Activated CD8-positive, alpha-beta T cell treated with anti-CD3 and anti-CD28 coated beads for 36 hours (primary cell): ENCODE data around the gene WTIP. TPM values are rescaled to one million over a fixed set of nuclear protein-coding genes. Genes with fewer than 3 reads are reported as not detected.
"Not testable (repeated sequence)": the region's sequence is repeated elsewhere in the genome, so short reads cannot be mapped to it uniquely, and the experiment has no call there.

Source experiments
- ATAC-seq: fragments of 200-7000 bp; cut with Tn5 transposase; one replicate; pipeline ENCODE4 v1.10.0; 2021; ENCODE audit warnings: mild to moderate bottlenecking, moderate library complexity
- CTCF ChIA-PET: fragments of 350-600 bp; sonication (Branson Sonifier 250); formaldehyde crosslinking; loops from one replicate; lab custom pipeline; 2021; ENCODE audit warnings: antibody characterized with exemption; lab: Charles Lee
- POLR2A ChIA-PET: fragments of 350-600 bp; sonication (Branson Sonifier 250); formaldehyde crosslinking; loops from one replicate; lab custom pipeline; 2021; ENCODE audit warnings: antibody characterized with exemption; lab: Charles Lee
- DNase-seq: peaks from one replicate; pipeline ENCODE4 v3.0.0-alpha.2; 2020
- H3K27ac Mint-ChIP-seq: one replicate; pipeline ENCODE4 v1.8.0; 2021; ENCODE audit warnings: mild to moderate bottlenecking, mixed read lengths
- H3K27me3 Mint-ChIP-seq: one replicate; pipeline ENCODE4 v1.8.0; 2021; ENCODE audit warnings: mixed read lengths
- H3K36me3 Mint-ChIP-seq: one replicate; pipeline ENCODE4 v1.8.0; 2021; ENCODE audit warnings: low read depth, mixed read lengths
- H3K4me1 Mint-ChIP-seq: one replicate; pipeline ENCODE4 v1.8.0; 2021; ENCODE audit warnings: low read depth, mixed read lengths
- H3K4me3 Mint-ChIP-seq: one replicate; pipeline ENCODE4 v1.8.0; 2021; ENCODE audit warnings: mild to moderate bottlenecking, moderate library complexity, mixed read lengths
- H3K9me3 Mint-ChIP-seq: one replicate; pipeline ENCODE4 v1.8.0; 2021; ENCODE audit warnings: mixed read lengths
- intact Hi-C: fragments of 100-400 bp; cut with micrococcal nuclease; formaldehyde crosslinking; loops from one replicate; pipeline ENCODE4 v1.10.0; 2022
- total RNA-seq, 2 experiments: library from RNA; stranded (reverse); gene quantifications; one replicate each; pipeline ENCODE4 v1.2.3, GENCODE V29; 2021
- TF ChIP-seq, protein P1 (sequence below): fragments of 200-600 bp; IDR thresholded peaks from one replicate; pipeline ENCODE4 v1.8.0; 2022; ENCODE audit warnings: antibody characterized with exemption, mild to moderate bottlenecking

WTIP gene
- total RNA-seq, 2 experiments from 2014 or later, result 0.54 to 0.63 TPM

DNA sequence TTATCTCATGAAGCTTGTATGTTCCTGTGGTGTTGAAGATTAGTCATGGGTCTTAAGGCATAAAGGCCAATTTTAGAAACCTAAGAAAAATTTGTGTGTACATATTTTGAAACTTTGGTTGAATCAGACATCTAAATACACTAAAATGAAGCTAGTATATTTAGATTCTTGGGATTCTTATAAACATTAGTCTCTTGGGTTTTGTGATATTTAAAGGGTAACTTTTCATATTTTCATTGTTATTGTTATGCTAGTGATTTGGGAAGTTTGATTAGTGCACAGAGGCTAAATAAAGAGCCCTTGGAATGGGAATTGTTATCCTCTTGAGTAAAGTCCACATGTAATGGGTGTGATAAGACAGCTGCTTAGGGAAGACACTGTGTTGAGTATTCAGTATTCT lies 28.8 kb upstream of the WTIP start:
- Mint-ChIP-seq H3K27ac (peak overlapping the region; percentile 61), H3K27me3 (no peaks in the 10 kb centered on the region), H3K4me1 (peaks cover 10% of the 10 kb centered on the region), H3K36me3 (peaks cover 44% of the 10 kb centered on the region), H3K4me3 (no peak overlapping the region), H3K9me3 (no peaks in the 10 kb centered on the region)
- ATAC-seq (no peak), DNase-seq (no peak)
- ChIA-PET CTCF (interaction anchor here (1.1 to 2.1 kb wide), 5 partner anchors 8 to 37 kb away, joined by 3 to 6 read pairs (median 3); no protein-coding TSS in a partner anchor), POLR2A (interaction anchor here (0.6 to 0.8 kb wide), 2 partner anchors 70 to 93 kb away, joined by 3 read pairs; no protein-coding TSS in a partner anchor)
- TF ChIP-seq, protein P1, sequence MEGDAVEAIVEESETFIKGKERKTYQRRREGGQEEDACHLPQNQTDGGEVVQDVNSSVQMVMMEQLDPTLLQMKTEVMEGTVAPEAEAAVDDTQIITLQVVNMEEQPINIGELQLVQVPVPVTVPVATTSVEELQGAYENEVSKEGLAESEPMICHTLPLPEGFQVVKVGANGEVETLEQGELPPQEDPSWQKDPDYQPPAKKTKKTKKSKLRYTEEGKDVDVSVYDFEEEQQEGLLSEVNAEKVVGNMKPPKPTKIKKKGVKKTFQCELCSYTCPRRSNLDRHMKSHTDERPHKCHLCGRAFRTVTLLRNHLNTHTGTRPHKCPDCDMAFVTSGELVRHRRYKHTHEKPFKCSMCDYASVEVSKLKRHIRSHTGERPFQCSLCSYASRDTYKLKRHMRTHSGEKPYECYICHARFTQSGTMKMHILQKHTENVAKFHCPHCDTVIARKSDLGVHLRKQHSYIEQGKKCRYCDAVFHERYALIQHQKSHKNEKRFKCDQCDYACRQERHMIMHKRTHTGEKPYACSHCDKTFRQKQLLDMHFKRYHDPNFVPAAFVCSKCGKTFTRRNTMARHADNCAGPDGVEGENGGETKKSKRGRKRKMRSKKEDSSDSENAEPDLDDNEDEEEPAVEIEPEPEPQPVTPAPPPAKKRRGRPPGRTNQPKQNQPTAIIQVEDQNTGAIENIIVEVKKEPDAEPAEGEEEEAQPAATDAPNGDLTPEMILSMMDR, result no peak
- intact Hi-C loops, result no loop called here

DNA sequence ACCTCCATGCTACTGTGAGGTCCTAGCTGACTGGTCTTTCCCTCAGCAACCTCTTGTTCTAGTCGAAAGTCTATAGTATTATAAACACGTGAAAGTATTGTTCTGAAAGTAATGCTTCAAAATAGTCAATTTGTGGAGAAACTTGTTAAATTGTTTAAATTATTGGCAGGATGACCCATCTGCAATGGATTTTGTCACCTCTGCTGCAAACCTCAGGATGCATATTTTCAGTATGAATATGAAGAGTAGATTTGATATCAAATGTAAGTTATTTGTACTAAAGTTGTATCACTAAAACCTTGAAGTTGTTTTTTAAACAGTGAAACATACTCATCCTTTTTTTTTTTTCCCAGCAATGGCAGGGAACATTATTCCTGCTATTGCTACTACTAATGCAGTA lies 27.5 kb upstream of the WTIP start:
- ChIA-PET POLR2A (no interaction called here), CTCF (interaction anchor here (1.6 to 2.1 kb wide), 2 partner anchors 10 to 16 kb away, joined by 3 to 4 read pairs; no protein-coding TSS in a partner anchor)
- no peaks in the 10 kb centered on the region for H3K9me3 Mint-ChIP-seq
- peak overlapping the region; percentile 27 for H3K27ac Mint-ChIP-seq
- intact Hi-C loops, result no loop called here
- ATAC-seq (no peak), DNase-seq (no peak)
- peaks cover 9% of the 10 kb centered on the region for H3K4me1 Mint-ChIP-seq
- no peaks in the 10 kb centered on the region for H3K27me3 Mint-ChIP-seq
- no peak overlapping the region for H3K4me3 Mint-ChIP-seq
- peaks cover 48% of the 10 kb centered on the region for H3K36me3 Mint-ChIP-seq
- TF ChIP-seq, protein P1, result no peak

GRCh38 chr19:34454685-34455084 lies 26.9 kb upstream of the WTIP start:
- H3K27ac Mint-ChIP-seq, result peak overlapping the region; percentile 51
- no peak for DNase-seq
- TF ChIP-seq, protein P1, result no peak
- POLR2A ChIA-PET, result no interaction called here
- intact Hi-C loops, result no loop called here
- H3K4me3 Mint-ChIP-seq, result no peak overlapping the region
- peaks cover 50% of the 10 kb centered on the region for H3K36me3 Mint-ChIP-seq
- peaks cover 9% of the 10 kb centered on the region for H3K4me1 Mint-ChIP-seq
- CTCF ChIA-PET, result interaction anchor here (1.6 kb wide), 1 partner anchor 16 kb away, joined by 3 read pairs; no protein-coding TSS in a partner anchor
- no peaks in the 10 kb centered on the region for H3K9me3 Mint-ChIP-seq
- no peaks in the 10 kb centered on the region for H3K27me3 Mint-ChIP-seq
- ATAC-seq, result no peak

DNA sequence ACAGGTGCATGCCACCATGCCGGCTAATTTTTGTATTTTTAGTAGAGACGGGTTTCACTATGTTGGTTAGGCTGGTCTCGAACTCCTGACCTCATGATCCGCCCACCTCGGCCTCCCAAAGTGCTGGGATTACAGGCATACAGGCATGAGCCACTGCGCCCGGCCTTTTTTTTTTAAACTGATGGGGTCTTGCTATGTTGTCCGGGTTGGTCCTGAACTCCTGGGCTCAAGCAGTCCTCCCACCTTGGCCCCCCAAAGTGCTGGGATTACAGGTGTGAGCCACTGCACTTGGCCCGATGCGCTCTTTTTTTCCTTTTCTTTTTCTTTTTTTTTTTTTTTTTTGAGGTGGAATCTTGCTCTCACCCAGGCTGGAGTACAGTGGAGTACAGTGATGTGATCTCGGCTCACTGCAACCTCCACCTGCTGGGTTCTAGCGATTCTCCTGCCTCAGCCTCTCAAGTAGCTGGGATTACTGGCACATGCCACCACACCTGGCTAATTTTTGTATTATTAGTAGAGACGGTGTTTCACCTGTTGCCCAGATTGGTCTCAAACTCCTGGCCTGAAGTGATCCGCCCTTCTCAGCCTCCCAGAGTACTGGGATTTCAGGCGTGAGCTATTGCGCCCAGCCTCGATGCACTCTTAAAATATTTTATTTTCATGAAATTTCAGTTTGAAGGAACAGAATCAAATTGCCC lies 25.6 kb upstream of the WTIP start:
- POLR2A ChIA-PET, H3K9me3 Mint-ChIP-seq, ATAC-seq, DNase-seq, H3K27ac Mint-ChIP-seq, H3K27me3 Mint-ChIP-seq, H3K4me1 Mint-ChIP-seq, intact Hi-C loops, H3K4me3 Mint-ChIP-seq: not testable (repeated sequence)
- H3K36me3 Mint-ChIP-seq, result peaks cover 56% of the 10 kb centered on the region
- CTCF ChIA-PET, result interaction anchor here (1.3 to 1.6 kb wide), 2 partner anchors 15 to 25 kb away, joined by 3 read pairs; no protein-coding TSS in a partner anchor

- Mint-ChIP-seq H3K27me3 (no peaks in the 10 kb centered on the region), H3K36me3 (peaks cover 65% of the 10 kb centered on the region), H3K27ac (no peak overlapping the region), H3K4me3 (no peak overlapping the region), H3K9me3 (no peaks in the 10 kb centered on the region), H3K4me1 (peaks cover 9% of the 10 kb centered on the region)
- ChIA-PET CTCF (interaction anchor here (1.6 kb wide), 1 partner anchor 27 kb away, joined by 3 read pairs; no protein-coding TSS in a partner anchor), POLR2A (no interaction called here)
- TF ChIP-seq, protein P1, result no peak
- intact Hi-C loops, result no loop called here
- ATAC-seq, result no peak
- DNase-seq, result no peak
Observed at GRCh38 chr19:34457446-34457845, 24.1 kb upstream of the WTIP start.
